BJ (cell line): ENCODE results near the gene TELO2. TPM values are rescaled to one million over a fixed set of nuclear protein-coding genes. Genes with fewer than 3 reads are reported as not detected.

Experiments used
- CTCF ChIA-PET: fragments of 350-600 bp; formaldehyde crosslinking; extraction: SDS; loops from one replicate; lab custom pipeline; 2021; ENCODE audit warnings: antibody characterized with exemption, inconsistent platforms; lab: Yijun Ruan, JAX
- POLR2A ChIA-PET: fragments of 300-600 bp; sonication (Branson Sonifier 250); formaldehyde crosslinking; extraction: SDS; loops from one replicate; lab custom pipeline; 2021; ENCODE audit warnings: antibody characterized with exemption; lab: Charles Lee
- DNase-seq: peaks from one replicate; pipeline ENCODE4 v3.0.0-alpha.2; 2011; ENCODE audit warnings: low read depth
- H3K27me3 ChIP-seq: 2 replicates; pipeline ENCODE4 v1.6.0; 2011; ENCODE audit warnings: low read length; ENCODE audit not compliant: control insufficient read depth, insufficient read depth
- H3K36me3 ChIP-seq: 2 replicates; pipeline ENCODE4 v1.5.1; 2011; ENCODE audit warnings: low read length; ENCODE audit not compliant: control insufficient read depth, insufficient read depth
- H3K4me3 ChIP-seq: 2 replicates; pipeline ENCODE4 v1.5.1; 2011; ENCODE audit warnings: low read depth, mild to moderate bottlenecking, control low read depth, low read length
- polyA plus RNA-seq: library from polyadenylated mRNA; depleted of rRNA; stranded (reverse); fragments of >200 nt; gene quantifications from 2 replicates; pipeline ENCODE4 v1.2.3, GENCODE V29; 2011
- TF ChIP-seq, protein P1 (sequence below): IDR thresholded peaks from 2 replicates; pipeline ENCODE4 v1.5.1; 2011; ENCODE audit warnings: low read depth, mild to moderate bottlenecking, control low read depth, inconsistent platforms, low read length, moderate library complexity; ENCODE audit not compliant: insufficient read depth

TELO2 gene
- polyA plus RNA-seq, 1 experiment = 15.9 TPM

DNA sequence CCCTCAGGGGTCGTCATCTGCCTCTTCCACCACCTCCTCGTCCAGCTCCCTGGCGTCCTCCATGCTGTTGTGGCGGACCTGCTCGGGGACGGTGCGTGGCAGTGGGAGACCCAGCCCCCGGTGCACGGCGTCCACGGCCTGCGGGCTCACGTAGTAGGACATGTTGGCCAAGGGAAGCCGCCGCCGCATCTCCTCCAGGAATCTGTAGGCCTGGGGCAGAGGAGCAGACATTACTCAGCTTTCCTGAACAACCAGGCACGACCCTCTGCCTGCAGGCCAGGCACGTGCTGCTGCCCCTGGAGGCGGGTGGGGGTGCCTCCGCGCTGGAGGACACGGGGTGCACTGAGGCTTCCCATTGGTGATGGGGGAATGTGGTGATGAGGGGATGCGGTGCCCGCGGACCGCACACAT, 17.8 kb downstream of the TELO2 start:
- no peak for DNase-seq
- no peaks in the 10 kb centered on the region for H3K27me3 ChIP-seq
- no peak overlapping the region for H3K4me3 ChIP-seq
- ChIA-PET CTCF (interaction anchor here (0.6 to 1.3 kb wide), 2 partner anchors 8 to 28 kb away, joined by 4 to 5 read pairs; no protein-coding TSS in a partner anchor), POLR2A (no interaction called here)
- TF ChIP-seq, protein P1, sequence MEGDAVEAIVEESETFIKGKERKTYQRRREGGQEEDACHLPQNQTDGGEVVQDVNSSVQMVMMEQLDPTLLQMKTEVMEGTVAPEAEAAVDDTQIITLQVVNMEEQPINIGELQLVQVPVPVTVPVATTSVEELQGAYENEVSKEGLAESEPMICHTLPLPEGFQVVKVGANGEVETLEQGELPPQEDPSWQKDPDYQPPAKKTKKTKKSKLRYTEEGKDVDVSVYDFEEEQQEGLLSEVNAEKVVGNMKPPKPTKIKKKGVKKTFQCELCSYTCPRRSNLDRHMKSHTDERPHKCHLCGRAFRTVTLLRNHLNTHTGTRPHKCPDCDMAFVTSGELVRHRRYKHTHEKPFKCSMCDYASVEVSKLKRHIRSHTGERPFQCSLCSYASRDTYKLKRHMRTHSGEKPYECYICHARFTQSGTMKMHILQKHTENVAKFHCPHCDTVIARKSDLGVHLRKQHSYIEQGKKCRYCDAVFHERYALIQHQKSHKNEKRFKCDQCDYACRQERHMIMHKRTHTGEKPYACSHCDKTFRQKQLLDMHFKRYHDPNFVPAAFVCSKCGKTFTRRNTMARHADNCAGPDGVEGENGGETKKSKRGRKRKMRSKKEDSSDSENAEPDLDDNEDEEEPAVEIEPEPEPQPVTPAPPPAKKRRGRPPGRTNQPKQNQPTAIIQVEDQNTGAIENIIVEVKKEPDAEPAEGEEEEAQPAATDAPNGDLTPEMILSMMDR = no peak
- peaks cover 8% of the 10 kb centered on the region for H3K36me3 ChIP-seq

DNA sequence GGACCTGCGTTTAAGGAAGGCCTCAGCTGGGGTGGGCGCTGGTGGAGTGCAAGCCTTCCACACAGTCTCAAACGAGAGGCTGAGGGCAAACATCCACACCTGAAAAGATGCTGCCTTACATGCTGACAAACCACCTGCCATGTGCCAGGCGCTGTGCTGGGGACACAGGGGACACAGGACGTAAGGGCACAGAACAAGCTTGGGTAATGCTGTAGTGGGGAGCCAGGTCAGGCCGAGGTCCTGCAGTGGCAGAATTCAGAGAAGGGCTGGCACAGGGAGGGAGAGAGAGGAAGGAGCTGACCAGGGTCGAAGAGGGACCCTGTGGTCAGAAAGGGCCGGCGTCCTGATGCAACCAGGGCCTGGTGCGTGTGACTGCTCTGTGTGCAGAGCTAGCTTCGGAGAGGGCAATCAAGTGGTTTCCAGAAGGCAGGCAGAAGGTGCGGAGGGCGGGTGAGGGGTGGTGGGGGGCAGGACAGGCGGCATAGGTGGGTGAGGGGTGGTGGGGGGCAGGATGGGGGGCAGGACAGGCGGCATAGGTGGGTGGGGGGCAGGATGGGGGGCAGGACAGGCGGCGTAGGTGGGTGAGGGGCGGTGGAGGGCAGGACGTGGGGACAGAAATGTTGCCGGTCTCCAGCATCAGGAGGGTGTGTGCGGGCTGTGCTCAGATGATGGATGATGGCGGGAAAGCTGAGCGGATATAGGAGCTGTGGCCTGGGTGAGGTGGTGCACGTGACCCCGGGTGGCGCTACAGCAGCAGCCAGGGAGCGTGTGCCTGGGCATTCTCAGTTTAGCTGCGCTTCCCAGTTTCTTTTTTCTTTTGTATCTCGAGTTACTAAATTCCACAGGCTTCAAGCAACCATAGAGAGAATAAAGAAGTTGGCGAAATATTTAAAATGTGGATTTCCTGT, 18.8 kb downstream of the TELO2 start:
- DNase-seq = no peak
- H3K36me3 ChIP-seq = peaks cover 5% of the 10 kb centered on the region
- no peaks in the 10 kb centered on the region for H3K27me3 ChIP-seq
- no peak overlapping the region for H3K4me3 ChIP-seq
- ChIA-PET CTCF (interaction anchor here (1.3 to 1.6 kb wide), 2 partner anchors 7 to 26 kb away, joined by 4 read pairs; no protein-coding TSS in a partner anchor), POLR2A (interaction anchor here (0.6 kb wide), 1 partner anchor 1171 kb away, joined by 3 read pairs; the partner anchor contains the start of gene KCTD5)
- TF ChIP-seq, protein P1 = no peak

DNA sequence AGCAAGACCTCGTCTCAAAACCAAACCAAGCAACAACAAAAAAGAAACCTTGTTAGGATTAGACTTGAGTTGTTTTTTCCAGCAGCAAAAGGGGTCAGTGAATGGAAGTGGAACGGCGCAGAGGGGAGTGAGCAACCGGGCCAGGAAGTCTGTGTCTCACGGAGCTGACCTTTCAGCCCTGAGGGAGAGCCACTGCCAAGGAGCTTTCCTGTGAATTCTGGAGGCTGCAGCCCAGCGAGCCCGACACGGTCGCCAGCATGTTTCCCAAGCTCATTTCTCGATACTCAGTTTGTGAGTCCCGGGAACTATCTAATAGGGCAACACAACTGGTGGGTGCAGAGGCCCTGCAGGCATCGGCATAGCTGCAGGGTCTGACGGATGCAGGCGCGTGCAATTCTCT, 19.6 kb downstream of the TELO2 start:
- POLR2A ChIA-PET = no interaction called here
- TF ChIP-seq, protein P1 = no peak
- no peak for DNase-seq
- no peaks in the 10 kb centered on the region for H3K27me3 ChIP-seq
- H3K4me3 ChIP-seq = no peak overlapping the region
- CTCF ChIA-PET = interaction anchor here (1.6 kb wide), 1 partner anchor 26 kb away, joined by 4 read pairs; no protein-coding TSS in a partner anchor
- H3K36me3 ChIP-seq = peaks cover 5% of the 10 kb centered on the region

DNA sequence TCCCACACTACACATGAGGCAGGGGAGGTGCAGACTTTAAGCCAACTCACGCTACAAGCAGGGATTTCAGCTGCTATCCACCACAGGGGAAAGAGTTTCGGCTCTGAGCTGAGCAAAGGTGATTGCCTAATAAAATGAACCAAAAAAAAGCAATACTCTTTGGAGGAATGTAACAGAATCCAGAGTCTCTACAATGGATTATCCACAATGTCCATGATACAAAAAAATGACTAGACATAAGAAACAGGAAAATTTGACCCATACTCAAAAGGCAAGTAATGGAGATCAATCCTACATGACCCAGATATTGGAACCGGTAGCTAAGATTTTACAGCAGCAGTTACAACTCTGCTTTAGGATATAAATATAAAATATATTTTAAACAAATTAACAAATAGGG, 21.3 kb downstream of the TELO2 start:
- POLR2A ChIA-PET = no interaction called here
- TF ChIP-seq, protein P1 = no peak
- DNase-seq = no peak
- CTCF ChIA-PET = interaction anchor here (0.8 to 1.2 kb wide), 3 partner anchors 9 to 18 kb away, joined by 3 to 5 read pairs (median 4); no protein-coding TSS in a partner anchor
- Histone ChIP-seq H3K27me3 (no peaks in the 10 kb centered on the region), H3K36me3 (peaks cover 5% of the 10 kb centered on the region), H3K4me3 (no peak overlapping the region)

DNA sequence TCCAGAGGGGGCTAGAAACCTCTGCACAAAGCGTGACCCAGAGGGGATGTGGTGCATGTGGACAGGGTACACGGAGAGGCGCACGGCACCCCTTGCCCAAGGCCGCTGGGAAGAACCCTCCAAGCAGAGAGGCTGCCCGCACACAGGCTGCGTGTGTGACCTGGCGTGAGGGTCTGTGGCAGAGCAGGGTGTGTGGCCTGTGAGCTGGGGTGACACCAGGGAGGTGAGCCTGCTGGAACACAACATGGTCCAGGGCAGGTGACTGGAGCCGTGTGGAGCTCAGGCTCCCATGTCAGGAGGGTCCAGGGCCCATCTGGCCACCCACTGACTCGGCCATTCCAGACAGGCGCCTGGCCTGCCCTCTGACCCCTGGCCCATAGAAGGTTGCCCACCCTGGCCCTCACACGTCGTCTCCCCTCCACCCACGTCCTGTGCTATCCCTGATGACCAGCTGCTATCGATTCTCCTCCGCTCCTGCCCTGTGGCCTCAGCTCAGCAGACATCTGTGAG, 25.5 kb downstream of the TELO2 start:
- POLR2A ChIA-PET = no interaction called here
- TF ChIP-seq, protein P1 = no peak
- CTCF ChIA-PET = interaction anchor here (0.6 to 1.6 kb wide), 4 partner anchors 8 to 187 kb away, joined by 3 to 7 read pairs (median 4); no protein-coding TSS in a partner anchor
- no peak overlapping the region for H3K4me3 ChIP-seq
- H3K36me3 ChIP-seq = peaks cover 2% of the 10 kb centered on the region
- no peaks in the 10 kb centered on the region for H3K27me3 ChIP-seq
- DNase-seq = no peak
